HG02623 (cell line): Measurements from ENCODE around the gene MERTK.
"Not testable (repeated sequence)": the region's sequence is repeated elsewhere in the genome, so short reads cannot be mapped to it uniquely, and the experiment has no call there.

ENCODE experiments used
- ATAC-seq: cut with Tn5 transposase; IDR thresholded peaks from one replicate; pipeline ENCODE4 v1.9.1; 2021; ENCODE audit warnings: moderate library complexity; ENCODE audit not compliant: unreplicated experiment

The MERTK gene

DNA sequence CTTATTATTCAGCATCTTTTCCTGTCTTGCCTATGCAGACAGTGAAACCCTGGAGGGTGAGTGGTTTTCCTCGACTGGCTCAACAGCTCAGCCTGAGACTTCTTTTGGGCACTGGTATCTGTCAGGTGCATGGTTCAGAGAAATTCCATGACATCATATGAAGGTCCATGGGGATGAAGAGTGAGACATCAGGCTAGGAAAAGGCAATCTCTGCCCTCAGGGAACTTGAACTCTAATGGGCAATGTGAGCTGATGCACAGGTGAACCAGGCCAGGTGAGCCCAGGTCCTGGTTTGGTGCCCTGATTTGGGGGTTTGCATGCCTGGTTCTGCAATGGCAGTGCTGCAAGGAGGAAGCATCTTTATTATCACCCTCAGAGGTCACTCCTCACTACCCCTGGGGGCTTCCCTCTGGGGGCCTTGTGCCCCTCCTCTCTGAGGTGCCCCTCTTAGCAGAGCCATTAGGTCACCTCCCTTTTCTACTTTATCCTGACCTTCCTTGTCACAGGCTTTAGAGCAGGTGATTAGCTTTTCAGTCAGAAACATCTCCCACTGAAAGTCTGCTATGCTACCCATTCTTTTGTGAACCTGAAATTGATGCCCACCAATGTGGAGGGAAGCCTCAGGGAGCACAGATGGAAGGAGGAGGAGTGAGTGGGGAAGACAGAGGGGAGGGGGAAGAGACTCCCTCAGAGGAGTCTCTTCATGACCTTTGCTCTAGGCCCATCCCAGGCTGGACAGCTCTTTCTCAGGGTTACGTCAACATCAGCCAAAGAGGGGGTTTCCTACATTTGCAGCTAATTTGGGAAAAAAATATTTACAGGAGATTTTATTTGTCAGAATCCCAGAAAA is 47.3 kb downstream of the MERTK start:
- no peak for ATAC-seq

DNA sequence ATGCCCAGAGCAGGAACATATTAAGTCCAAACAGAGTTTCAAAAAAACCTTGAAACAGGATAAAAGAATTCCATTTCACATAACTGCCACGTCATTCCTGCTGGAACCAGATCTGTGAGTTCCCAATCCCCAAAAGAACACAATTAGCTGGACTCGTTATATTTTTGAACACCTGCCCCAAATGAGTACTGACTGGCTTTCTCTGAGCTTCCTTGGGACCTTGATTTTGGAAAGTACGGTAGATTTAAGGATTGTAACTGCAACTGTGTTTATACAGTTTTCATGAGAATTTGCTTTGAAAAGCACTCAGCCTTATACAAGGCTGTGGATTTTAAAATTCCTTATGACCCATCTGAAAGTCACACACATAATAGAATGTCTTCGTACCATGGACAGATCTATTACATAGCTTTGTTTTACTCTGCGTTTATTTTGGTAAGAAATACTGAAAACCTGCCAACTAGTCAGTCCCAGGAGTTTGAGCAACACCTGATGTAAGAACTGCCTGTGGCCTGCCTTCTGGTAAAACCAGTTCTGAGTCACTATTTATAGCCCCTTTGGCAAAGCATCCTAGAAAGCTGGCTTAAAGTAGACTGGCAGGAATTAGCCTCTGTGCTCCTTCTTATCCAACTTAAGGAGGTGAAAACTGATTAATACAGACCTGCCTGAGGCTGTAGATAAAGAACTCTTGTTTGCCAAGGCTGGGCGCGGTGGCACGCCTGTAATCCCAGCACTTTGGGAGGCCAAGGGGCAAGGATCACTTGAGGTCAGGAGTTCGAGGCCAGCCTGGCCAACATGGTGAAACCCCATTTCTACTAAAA is 48.1 kb downstream of the MERTK start:
- ATAC-seq: no peak

DNA sequence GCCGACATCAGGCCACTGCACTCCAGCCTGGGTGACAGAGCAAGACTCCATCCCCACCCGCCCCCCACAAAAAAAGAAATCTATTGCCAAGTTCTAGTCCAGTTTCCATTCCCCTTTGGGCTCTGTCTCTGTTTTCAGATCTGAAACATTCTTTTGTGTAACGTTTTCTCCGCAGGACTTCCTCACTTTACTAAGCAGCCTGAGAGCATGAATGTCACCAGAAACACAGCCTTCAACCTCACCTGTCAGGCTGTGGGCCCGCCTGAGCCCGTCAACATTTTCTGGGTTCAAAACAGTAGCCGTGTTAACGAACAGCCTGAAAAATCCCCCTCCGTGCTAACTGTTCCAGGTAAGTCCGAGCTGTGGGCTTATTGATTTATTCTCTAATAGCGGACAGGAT is 48.8 kb downstream of the MERTK start:
- no peak for ATAC-seq

DNA sequence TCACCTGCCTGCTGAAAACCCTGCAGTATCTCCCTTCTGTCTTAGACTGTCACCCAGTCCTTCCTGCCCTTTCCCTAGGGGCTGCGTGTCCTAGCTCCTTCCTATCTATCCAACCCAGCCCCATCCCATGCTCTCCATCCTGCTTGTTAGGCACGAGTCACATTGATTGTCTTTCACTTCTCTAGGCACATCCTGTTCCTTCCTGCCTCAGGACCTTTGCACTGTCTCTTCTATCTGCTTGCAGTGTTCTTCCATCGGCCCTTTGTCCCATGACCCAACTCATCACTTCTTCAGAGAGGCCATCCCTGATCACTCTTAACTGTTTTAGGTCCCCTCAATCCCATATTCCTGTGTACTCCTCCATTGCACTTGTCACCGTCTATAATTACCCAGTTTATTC is 50.4 kb downstream of the MERTK start:
- no peak for ATAC-seq

DNA sequence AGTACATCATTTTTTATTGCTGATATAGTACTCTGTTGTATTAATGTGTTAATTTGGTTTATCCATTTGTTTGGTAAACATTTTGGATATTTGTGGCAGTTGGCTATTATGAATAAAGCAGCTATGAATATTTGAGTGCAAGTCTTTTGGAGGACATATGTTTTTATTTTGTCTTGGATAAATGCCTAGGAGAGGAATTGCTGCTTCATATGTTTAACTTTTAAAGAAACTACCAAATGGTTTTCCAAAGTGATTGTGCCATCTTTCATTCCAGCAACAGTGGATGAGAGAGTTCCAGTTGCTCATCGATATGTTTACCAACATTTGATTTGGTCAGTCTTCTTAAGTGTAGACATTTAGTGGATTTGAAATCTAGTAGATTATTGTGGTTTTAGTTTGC is 51.8 kb downstream of the MERTK start:
- no peak for ATAC-seq

DNA sequence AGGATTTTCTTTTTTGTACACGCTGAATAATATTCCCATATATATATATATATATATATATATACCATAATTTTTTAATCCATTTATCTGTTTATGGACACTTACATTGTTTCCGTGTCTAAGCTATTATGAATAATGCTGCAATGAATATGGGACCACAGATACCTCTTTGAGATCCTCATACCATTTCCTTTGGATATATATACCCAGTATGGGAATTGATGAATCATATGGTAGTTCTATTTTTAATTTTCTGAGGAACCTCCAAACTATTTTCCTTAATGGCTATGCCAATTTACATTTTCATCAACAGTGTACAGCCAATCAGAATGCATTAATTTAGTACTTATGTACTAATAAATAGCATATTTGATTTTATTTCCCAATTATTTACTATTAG is 53.1 kb downstream of the MERTK start:
- no peak for ATAC-seq

DNA sequence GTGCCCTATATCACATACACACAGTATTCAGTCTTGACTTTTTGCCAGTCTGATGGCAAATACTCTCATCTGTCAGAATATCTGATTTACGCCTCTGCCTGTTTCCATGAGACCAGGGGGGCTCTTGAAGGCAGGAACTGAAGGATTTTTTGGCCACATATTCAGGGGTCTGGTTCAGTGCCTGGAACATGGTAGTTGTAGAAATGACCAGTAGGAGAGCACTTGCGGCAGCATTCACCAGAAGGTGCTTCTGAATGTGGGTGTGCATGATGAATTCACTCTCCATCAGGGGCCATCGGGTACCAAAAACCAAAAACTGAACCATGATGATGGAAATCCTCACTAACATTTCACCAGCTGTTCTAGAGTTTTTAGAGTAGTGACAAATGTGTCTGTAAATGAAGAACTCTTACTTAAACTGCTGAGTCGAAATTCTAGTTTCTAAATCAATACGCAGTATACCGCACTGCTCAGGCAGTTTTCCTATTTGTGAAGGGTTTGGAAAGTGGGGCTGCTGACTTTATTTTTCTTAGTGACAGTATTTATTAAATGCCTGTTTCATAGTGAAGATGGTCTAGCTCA is 54.6 kb downstream of the MERTK start:
- ATAC-seq: no peak

DNA sequence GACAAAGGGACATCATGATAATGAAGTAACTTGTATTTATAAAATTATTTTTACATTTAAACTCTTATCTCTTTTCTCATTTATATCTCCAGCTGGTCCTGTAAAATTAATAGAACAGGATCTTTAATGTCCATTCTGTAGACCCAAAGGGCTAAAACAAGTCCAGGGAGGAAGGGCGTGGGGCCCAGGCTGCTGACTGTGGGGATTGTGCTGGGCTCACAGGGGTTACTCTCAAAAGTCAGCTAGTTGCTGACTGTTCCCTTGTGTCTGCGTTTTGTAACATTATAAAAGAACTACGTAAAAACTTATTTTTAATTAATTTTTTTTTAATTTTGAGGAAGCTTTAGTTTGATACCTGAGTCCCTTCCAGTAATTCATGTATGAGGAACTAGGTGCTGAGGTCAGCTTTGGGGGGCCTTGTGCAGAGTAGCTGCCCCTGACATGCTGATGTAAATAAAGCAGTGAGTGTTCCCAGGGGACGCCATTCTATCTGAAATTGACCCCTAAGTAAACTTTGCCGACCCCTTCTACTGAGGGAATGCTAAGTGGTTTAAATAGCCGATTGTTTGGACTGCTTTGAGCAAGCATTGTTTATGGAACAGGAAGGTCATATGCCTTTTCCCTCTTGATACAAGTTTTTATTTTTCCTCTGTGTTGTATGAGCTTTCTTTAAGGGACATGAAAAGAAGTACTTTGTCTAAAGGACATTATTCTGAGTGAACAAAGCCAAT is 56.4 kb downstream of the MERTK start:
- no peak for ATAC-seq

DNA sequence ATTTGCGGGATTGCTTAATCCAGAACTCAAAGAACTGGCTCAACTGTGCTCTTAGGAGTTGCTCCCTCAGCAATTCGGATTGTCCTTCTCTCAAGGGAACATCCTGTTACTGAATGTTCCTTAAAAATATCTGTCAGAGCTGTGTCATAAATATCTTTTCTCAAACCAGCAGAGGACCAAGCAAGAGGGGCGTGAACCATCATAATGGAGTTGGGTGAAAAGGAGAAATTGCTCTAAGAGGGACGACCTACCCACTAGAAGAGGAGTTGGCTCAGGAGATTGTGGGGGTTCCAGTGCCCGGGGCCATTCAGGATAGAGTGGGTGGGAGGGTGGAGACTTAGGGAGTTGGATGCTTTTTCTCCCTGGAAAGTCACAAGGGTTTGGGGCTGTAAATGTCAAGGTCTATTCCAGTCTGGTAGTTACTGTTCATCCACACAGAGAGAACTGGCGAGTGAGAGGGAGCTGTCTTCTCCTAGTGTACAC is 59.5 kb downstream of the MERTK start:
- no peak for ATAC-seq

DNA sequence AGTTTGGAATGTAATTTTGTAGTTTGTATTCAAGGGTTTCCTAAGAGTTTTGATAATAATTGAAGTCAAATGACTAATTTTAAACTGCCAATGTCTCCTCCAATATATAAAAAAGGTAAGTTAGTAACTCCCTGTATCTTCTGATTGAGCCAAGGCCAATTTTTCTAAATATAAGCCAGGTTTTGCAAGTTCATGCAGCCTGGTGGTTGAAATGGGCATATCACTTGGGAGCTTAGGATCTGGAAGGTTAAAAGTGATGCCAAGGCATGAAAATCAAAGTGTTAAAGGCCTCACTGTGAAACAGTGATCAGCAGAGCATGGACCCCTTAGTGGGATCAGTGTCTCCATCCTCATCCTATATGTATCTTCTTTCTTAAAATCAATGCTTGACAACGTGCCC is 60.5 kb downstream of the MERTK start:
- ATAC-seq: no peak

DNA sequence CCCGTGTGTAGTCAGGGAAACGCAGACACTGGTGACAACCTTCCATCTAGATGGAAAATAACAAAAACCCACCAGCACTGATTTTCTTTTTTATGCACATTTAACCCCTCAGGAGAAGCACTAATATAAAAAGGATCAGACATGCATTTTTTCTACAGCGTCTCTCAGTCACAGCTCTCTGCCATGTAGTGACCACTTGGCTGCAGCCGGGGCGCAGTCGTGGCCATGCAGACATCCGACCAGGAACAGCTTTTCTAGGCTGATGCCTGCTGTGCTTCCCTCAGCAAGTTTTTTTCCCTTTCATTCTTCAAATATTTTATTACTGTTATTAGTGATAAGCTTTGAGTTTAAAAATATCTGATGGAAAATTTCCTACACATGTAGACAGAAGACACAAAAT is 63.3 kb downstream of the MERTK start:
- no peak for ATAC-seq

DNA sequence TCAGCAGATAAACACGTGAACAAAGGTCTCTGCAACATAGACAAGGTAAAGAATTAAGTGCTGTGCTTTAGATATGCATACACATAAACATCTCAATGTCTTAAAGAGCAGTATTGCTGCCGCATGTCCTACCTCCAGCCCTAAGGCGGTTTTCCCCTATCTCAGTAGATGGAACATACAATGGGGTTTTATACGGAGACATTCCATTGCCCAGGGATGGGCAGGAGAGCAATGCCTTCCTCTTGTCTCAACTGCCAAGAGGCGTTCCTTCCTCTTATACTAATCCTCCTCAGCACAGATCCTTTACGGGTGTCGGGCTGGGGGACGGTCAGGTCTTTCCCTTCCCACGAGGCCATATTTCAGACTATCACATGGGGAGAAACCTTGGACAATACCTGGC is 64.7 kb downstream of the MERTK start:
- not testable (repeated sequence) for ATAC-seq

DNA sequence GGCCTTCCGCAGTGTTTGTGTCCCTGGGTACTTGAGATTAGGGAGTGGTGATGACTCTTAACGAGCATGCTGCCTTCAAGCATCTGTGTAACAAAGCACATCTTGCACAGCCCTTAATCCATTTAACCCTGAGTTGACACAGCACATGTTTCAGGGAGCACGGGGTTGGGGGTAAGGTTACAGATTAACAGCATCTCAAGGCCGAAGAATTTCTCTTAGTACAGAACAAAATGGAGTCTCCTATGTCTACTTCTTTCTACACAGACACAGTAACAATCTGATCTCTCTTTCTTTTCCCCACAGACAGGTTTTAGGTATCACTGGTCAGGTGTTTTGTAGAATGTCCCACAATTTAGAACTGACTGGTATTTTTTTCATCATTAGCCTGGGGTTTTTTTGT is 65.1 kb downstream of the MERTK start:
- ATAC-seq: not testable (repeated sequence)

DNA sequence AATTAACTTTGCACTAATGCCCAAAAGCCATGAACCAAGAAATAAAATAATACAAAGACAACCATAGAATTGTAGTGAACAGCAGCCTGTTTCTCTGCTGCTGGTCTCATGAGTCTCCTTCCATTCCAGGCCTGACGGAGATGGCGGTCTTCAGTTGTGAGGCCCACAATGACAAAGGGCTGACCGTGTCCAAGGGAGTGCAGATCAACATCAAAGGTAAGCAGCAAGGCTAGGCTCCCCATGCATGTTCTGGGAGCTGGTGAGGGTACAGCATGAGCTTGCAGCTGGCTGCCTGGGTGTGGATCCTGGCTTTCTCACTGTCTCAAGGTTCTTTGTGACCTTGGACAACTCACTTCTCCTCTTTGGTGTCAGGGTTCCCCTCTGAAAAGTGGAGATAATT is 66.7 kb downstream of the MERTK start:
- ATAC-seq: no peak

DNA sequence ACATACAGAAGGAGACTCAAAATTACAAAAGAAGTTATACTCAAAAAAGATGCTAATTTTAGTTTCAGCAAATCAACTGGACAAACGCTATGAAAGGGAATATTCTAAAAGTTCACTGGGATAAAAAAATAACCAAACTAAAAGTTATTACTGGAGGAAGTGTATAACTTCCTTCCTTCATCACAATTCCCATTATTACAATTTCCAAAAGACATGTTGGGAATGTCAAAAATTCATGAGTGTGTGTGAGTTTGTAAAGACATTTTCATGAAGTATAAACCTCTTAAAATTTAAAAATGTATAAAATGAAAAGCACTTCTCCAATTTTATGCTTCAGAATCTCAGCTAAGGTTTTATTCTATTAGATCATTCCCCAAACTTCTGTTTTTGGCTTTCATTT is 67.8 kb downstream of the MERTK start:
- ATAC-seq: no peak

DNA sequence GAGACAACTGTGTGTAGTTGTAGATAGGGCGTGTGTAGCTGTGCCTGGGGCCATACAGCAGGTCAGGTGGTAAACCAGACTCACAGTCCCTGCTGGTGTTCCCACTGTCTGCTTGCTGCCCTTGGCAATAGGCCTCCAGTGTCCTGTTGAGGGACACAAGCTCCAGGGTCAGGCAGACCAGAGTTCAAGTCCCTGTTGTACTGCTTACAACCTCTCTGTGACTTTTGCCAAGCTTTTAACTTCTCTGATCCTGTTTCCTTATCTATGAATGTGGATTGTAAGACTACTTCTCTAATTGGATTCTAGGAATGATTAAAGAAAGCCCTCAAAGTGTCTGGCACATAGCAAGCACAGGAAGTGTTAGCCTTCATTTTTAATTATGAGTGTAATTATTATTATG is 68.6 kb downstream of the MERTK start:
- ATAC-seq: no peak

DNA sequence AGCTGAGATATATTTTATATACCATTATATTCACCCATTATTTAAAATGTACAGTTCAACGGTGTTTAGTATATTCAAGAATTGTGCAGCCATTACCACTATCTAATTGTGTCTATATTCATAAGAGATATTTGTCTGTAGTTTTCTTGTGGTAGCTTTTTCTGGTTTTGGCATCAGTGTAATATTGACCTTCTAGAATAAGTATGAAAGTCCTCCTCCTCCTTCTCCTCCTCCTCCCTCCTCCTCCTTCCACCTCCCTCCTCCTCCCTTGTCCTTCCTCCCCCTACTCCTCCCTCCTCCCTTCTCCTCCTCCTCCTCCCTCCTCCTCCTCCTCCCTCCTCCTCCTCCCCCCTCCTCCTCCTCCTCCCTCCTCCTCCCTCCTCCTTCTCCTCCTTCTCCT is 72.0 kb downstream of the MERTK start:
- no peak for ATAC-seq

DNA sequence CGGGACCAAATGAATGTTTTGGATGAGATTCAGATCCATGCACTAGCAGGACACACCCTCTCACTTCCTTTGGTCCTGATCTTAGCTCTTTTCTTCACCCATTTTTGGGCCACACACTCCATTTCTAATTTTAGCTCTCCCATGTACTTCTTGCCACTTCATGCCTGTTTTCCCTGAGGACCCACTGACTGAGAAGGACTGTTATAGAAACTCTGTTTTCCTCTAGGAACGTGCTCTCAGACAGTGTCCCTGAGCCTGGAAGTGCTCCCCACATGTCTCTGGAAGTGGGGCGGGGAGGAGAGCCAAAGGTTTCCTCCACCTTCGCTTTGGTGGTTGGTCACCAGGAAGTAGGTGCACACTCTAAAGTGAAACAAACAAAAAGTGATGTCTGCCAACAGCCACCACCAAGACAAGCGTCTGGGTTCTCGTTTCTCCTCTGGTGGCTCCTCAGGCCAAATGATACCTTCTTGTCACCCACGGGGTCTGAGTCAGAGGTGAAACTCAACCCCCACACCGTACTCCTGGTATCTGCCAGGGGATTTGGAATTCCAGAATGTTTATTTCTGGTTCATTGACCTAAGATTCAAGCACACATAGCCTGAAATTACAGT is 74.7 kb downstream of the MERTK start:
- no peak for ATAC-seq

DNA sequence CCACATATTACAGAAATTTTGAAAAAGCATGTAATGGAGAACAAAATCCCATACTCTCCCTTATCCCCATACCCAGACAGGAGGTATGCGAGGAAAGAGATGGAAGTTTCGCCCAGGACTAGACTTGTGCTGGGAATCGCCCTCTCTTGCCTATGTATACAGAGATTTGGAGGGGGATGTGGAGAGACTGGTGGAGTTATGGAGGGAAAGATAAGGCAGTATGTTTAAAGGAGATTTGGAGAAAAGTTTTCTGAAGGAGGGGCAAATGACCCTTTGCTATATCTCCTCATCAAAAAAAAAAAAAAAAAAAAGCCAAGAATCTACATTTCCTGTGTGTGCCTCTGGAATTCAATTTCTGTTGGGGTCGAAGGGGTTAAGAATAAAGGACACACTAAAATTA is 75.3 kb downstream of the MERTK start:
- no peak for ATAC-seq

DNA sequence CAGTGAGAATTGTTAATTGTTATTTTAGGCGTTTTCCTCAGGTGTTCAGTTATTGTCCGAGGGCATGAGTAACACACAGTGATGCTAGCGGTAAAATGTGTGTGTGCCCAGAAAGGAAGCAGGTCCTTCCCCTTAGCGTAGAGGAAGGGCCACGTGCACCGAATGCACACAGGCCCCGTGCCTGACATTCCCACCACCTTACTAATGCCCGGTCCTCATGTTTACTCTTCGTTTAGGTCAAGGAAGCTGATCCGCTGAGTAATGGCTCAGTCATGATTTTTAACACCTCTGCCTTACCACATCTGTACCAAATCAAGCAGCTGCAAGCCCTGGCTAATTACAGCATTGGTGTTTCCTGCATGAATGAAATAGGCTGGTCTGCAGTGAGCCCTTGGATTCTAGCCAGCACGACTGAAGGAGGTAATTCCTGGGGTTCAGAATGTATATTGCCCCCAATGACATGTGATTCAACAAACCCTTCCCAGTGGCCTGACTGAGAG is 76.7 kb downstream of the MERTK start:
- ATAC-seq: no peak

DNA sequence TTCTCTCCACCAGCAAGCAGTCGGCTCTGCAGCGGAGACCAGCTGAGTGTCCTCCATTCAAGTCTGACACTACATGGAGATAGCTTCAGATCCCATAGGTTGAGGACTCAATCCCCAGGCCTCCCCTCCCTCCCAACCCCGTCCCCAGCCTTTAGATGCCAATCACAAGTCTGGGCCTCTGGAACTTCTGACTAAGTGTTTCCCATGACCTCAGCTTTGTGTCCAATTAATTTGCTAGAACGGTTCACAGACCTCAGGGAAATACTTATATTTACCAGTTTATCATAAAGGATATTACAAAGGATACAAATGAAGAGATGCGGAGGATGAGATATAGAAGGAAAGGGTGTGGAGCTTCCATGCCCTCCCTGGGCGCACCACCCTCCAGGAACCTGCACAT is 77.4 kb downstream of the MERTK start:
- ATAC-seq: no peak
